CD8-positive, alpha-beta memory T cell (primary cell): ENCODE results near the gene SDK1. TPM values are rescaled to one million over a fixed set of nuclear protein-coding genes. Genes with fewer than 3 reads are reported as not detected.
A peak's percentile ranks its signal among the peaks of the same experiment; 100 is the strongest.

Experiments used
- CTCF ChIA-PET: fragments of 350-600 bp; sonication (Branson Sonifier 250); formaldehyde crosslinking; loops from one replicate; lab custom pipeline; 2021; ENCODE audit warnings: antibody characterized with exemption; lab: Charles Lee
- POLR2A ChIA-PET: fragments of 350-600 bp; sonication (Branson Sonifier 250); formaldehyde crosslinking; loops from one replicate; lab custom pipeline; 2021; ENCODE audit warnings: antibody characterized with exemption; lab: Charles Lee
- DNase-seq, 5 donors: peaks; one replicate each; pipeline versions ENCODE4 v3.0.0 to v3.0.0-alpha.2; 2020 to 2022; ENCODE audit warnings: mixed read lengths in 1 of 5
- H3K27ac ChIP-seq: one replicate; pipeline ENCODE4 v1.7.0; 2013; ENCODE audit warnings: low read depth, mild to moderate bottlenecking, low read length, moderate library complexity
- H3K27me3 ChIP-seq: 2 replicates; pipeline ENCODE4 v1.7.0; 2013; ENCODE audit warnings: low read length, mild to moderate bottlenecking; ENCODE audit not compliant: insufficient read depth, poor library complexity, severe bottlenecking
- H3K36me3 ChIP-seq: 2 replicates; pipeline ENCODE4 v1.7.0; 2013; ENCODE audit warnings: mild to moderate bottlenecking, low read length, moderate library complexity; ENCODE audit not compliant: insufficient read depth
- H3K4me1 ChIP-seq: 2 replicates; pipeline ENCODE4 v1.7.0; 2013; ENCODE audit warnings: mild to moderate bottlenecking, low read length, moderate library complexity; ENCODE audit not compliant: insufficient read depth
- H3K4me3 ChIP-seq: 2 replicates; pipeline ENCODE4 v1.7.0; 2013; ENCODE audit warnings: mild to moderate bottlenecking, low read length
- H3K9me3 ChIP-seq: 2 replicates; pipeline ENCODE4 v1.7.0; 2013; ENCODE audit warnings: mild to moderate bottlenecking, low read length
- H3K27ac Mint-ChIP-seq, 8 donors: one replicate each; pipeline ENCODE4 v1.8.0; 2020 to 2021; ENCODE audit warnings: mixed read lengths in 8 of 8, mild to moderate bottlenecking in 6 of 8, inconsistent platforms in 3 of 8, moderate library complexity in 3 of 8
- H3K27me3 Mint-ChIP-seq, 2 donors: one replicate each; pipeline ENCODE4 v1.8.0; 2020 to 2021; ENCODE audit warnings: mixed read lengths in 2 of 2, mild to moderate bottlenecking in 1 of 2, moderate library complexity in 1 of 2
- H3K36me3 Mint-ChIP-seq, 3 donors: one replicate each; pipeline ENCODE4 v1.8.0; 2020 to 2021; ENCODE audit warnings: mixed read lengths in 3 of 3, inconsistent platforms in 1 of 3, mild to moderate bottlenecking in 1 of 3
- H3K4me1 Mint-ChIP-seq, 3 donors: one replicate each; pipeline ENCODE4 v1.8.0; 2020 to 2021; ENCODE audit warnings: mixed read lengths in 3 of 3, inconsistent platforms in 1 of 3, mild to moderate bottlenecking in 1 of 3
- H3K4me3 Mint-ChIP-seq, 7 donors: one replicate each; pipeline ENCODE4 v1.8.0; 2020 to 2021; ENCODE audit warnings: mixed read lengths in 7 of 7, mild to moderate bottlenecking in 6 of 7, moderate library complexity in 4 of 7, inconsistent platforms in 2 of 7
- H3K9me3 Mint-ChIP-seq, 5 donors: one replicate each; pipeline ENCODE4 v1.8.0; 2020 to 2022; ENCODE audit warnings: mixed read lengths in 5 of 5, mild to moderate bottlenecking in 3 of 5, moderate library complexity in 2 of 5, inconsistent platforms in 1 of 5
- polyA plus RNA-seq: library from polyadenylated mRNA; unstranded; fragments of 300-500 nt; fragmentation: Illumina TruSeq; gene quantifications from one replicate; pipeline ENCODE4 v1.2.3, GENCODE V29; 2021
- total RNA-seq, 2 experiments: library from RNA; stranded (reverse); gene quantifications; one replicate each; pipeline ENCODE4 v1.2.3, GENCODE V29; 2021

Gene SDK1
- total and polyA plus RNA-seq, 3 experiments from 2014 or later = 0.04 TPM; not detected in 1

DNA sequence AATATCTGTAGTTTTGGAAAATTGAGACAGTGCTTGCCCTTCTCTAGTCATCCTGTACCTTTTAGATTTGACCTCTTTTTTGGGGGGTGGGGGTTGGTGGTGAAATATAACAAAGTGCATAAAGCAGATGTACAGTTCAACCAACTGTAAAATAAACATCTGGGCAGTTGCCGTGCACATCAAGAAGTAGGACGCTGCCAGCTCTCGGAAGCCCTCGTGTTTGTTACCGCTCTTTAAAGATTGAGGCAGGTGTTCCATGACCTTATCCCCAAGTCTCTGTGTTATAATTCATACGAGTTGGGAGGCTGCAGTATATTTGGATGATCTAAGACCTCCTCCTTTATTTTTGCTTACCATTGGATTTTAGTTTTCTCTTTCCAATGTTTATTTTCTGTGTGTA is 55.1 kb downstream of the SDK1 start:
- Histone ChIP-seq H3K36me3 (no peaks in the 10 kb centered on the region), H3K4me1 (no peaks in the 10 kb centered on the region), H3K27me3 (no peaks in the 10 kb centered on the region), H3K9me3 (no peaks in the 10 kb centered on the region), H3K27ac (no peak overlapping the region), H3K4me3 (no peak overlapping the region)
- CTCF ChIA-PET = no interaction called here
- Mint-ChIP-seq H3K27me3 (peaks cover 6 to 28% of the 10 kb centered on the region in 2 donors), H3K27ac (no peak overlapping the region), H3K9me3 (no peaks in the 10 kb centered on the region), H3K4me3 (no peak overlapping the region), H3K4me1 (no peaks in the 10 kb centered on the region), H3K36me3 (no peaks in the 10 kb centered on the region)
- POLR2A ChIA-PET = no interaction called here
- DNase-seq = no peak

GRCh38 chr7:3358991-3359390 is 57.9 kb downstream of the SDK1 start:
- H3K27me3 Mint-ChIP-seq = peaks cover 2 to 16% of the 10 kb centered on the region in 2 donors
- DNase-seq = no peak
- ChIA-PET CTCF (no interaction called here), POLR2A (no interaction called here)
- Histone ChIP-seq H3K36me3 (no peaks in the 10 kb centered on the region), H3K4me1 (no peaks in the 10 kb centered on the region), H3K4me3 (no peak overlapping the region), H3K27ac (no peak overlapping the region), H3K27me3 (no peaks in the 10 kb centered on the region), H3K9me3 (no peaks in the 10 kb centered on the region)
- H3K4me1 Mint-ChIP-seq = no peaks in the 10 kb centered on the region
- no peaks in the 10 kb centered on the region for H3K36me3 Mint-ChIP-seq
- H3K9me3 Mint-ChIP-seq = no peaks in the 10 kb centered on the region
- H3K27ac Mint-ChIP-seq = no peak overlapping the region
- H3K4me3 Mint-ChIP-seq = no peak overlapping the region

GRCh38 chr7:3367261-3367660 is 66.2 kb downstream of the SDK1 start:
- Histone ChIP-seq H3K4me1 (no peaks in the 10 kb centered on the region), H3K27ac (no peak overlapping the region), H3K4me3 (no peak overlapping the region), H3K27me3 (no peaks in the 10 kb centered on the region), H3K9me3 (no peaks in the 10 kb centered on the region), H3K36me3 (no peaks in the 10 kb centered on the region)
- ChIA-PET CTCF (no interaction called here), POLR2A (no interaction called here)
- Mint-ChIP-seq H3K27ac (no peak overlapping the region), H3K27me3 (peaks cover 9 to 58% of the 10 kb centered on the region in 2 donors), H3K4me3 (no peak overlapping the region), H3K4me1 (no peaks in the 10 kb centered on the region), H3K36me3 (no peaks in the 10 kb centered on the region), H3K9me3 (no peaks in the 10 kb centered on the region)
- no peak for DNase-seq

DNA sequence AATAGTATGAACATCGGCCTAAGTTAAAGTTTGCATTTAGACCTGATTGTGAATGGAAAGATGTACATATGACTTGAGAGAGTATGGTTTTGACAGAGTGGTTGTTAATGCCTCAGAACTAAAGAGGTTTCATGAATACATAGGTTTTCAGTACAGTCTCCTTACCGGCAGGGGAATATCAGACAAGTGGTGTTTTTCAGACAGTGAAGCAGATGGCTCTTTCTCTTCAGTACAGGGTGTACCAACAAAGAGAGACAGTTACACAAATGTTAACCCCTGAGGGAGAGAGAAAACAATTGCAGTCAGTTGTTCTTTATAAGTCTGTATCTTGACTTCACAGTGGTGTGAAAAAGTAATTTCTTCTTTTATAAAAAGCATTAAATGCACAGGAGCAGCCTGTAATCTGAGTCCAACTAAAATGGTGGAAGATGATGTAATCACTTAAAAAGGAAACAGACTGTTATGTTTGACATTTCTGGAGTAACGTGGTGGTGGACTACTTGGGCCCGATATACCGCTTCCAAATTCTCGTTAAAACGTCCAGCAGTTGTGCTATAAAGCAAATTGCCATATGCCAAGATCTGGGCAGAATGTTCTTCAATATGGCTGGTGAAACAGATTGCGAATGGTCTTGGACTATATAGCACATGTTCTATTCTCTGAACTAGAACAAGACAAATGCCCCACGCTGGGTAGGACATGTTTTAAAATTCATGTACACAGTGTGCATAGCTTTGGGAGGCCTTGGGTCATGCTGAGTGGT is 69.2 kb downstream of the SDK1 start:
- no peak overlapping the region for H3K27ac ChIP-seq
- CTCF ChIA-PET = no interaction called here

DNA sequence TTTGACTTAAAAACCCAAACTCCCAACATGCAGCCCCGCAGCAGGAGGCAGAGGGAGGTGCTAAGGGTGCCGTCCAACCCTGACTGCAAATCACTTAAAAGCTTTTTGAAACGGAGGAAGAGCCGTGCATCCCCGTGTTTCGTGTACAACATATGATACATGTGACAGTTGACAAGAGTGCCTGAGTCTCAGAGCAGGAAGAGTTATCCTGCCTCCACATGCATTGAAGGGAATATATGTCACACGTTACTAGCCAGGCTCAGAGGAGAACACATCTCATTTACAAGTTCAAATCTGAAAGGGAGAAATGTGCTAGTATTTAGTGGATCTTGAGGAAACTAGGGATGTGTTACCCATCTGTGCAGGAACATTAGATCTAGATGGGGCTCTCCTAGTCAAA is 69.9 kb downstream of the SDK1 start:
- Mint-ChIP-seq H3K4me1 (no peaks in the 10 kb centered on the region), H3K4me3 (no peak overlapping the region)
- CTCF ChIA-PET = no interaction called here

More for the DNA sequence above, 69.2 kb downstream of the SDK1 start:
- Mint-ChIP-seq H3K27ac (no peak overlapping the region), H3K4me1 (no peaks in the 10 kb centered on the region), H3K9me3 (no peaks in the 10 kb centered on the region), H3K27me3 (peaks cover 20 to 67% of the 10 kb centered on the region in 2 donors), H3K4me3 (no peak overlapping the region), H3K36me3 (no peaks in the 10 kb centered on the region)
- no peaks in the 10 kb centered on the region for H3K9me3 ChIP-seq
- H3K4me3 ChIP-seq = no peak overlapping the region
- no peaks in the 10 kb centered on the region for H3K4me1 ChIP-seq
- POLR2A ChIA-PET = no interaction called here
- no peak for DNase-seq
- no peaks in the 10 kb centered on the region for H3K27me3 ChIP-seq
- no peaks in the 10 kb centered on the region for H3K36me3 ChIP-seq

DNA sequence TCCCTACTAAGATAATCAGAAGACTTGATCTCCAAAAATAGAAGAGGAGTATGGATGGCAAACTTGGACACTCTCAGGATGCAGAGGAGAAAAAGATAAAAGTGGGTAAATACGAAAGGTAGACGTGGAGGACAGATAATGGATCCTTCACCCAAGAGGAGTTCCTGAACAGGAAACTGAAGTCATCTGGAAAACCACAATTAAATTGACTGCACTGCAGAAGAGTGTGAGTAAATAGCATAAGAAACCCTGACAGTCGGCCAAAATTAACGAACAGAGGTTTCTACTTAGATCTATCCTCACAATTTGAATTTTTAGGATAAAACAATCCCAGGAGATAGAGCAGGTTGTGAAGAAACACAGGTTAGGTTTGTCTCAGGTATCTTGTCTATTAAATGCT is 70.5 kb downstream of the SDK1 start:
- no peak for DNase-seq
- no peaks in the 10 kb centered on the region for H3K4me1 ChIP-seq
- no peaks in the 10 kb centered on the region for H3K27me3 ChIP-seq
- Mint-ChIP-seq H3K4me1 (no peaks in the 10 kb centered on the region), H3K4me3 (no peak overlapping the region), H3K27ac (peak overlapping the region in 1 of 8 donors; percentile 54), H3K9me3 (no peaks in the 10 kb centered on the region), H3K36me3 (no peaks in the 10 kb centered on the region), H3K27me3 (peaks cover 19 to 72% of the 10 kb centered on the region in 2 donors)
- ChIA-PET POLR2A (no interaction called here), CTCF (no interaction called here)
- no peaks in the 10 kb centered on the region for H3K36me3 ChIP-seq
- H3K27ac ChIP-seq = no peak overlapping the region
- no peaks in the 10 kb centered on the region for H3K9me3 ChIP-seq
- no peak overlapping the region for H3K4me3 ChIP-seq

More for the DNA sequence above, 69.9 kb downstream of the SDK1 start:
- Histone ChIP-seq H3K36me3 (no peaks in the 10 kb centered on the region), H3K9me3 (no peaks in the 10 kb centered on the region), H3K27ac (no peak overlapping the region), H3K4me1 (no peaks in the 10 kb centered on the region), H3K27me3 (no peaks in the 10 kb centered on the region), H3K4me3 (no peak overlapping the region)
- no peak overlapping the region for H3K27ac Mint-ChIP-seq
- no peaks in the 10 kb centered on the region for H3K9me3 Mint-ChIP-seq
- H3K27me3 Mint-ChIP-seq = peaks cover 22 to 73% of the 10 kb centered on the region in 2 donors
- POLR2A ChIA-PET = no interaction called here
- no peaks in the 10 kb centered on the region for H3K36me3 Mint-ChIP-seq
- no peak for DNase-seq

DNA sequence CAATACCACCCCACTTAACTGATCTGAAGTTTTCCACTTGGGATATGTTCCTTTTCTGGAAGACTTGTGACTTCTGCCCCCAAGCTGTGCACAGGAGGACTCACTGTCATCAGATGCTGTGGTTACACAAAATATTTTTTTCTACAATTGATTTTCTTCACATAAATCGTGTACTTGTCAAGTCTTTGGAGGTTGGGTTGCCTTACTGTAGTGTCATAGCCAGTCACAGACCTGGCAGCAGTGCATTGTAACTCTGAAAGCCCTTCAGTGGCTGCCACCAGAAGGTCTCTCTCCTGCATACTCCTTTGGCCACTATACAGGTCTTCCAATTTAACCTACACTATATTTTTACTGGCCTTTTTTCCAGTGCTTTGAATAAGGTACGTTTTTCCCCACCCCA is 73.2 kb downstream of the SDK1 start:
- CTCF ChIA-PET = no interaction called here
- POLR2A ChIA-PET = no interaction called here
- H3K27ac Mint-ChIP-seq = no peak overlapping the region
- Histone ChIP-seq H3K4me3 (no peak overlapping the region), H3K4me1 (no peaks in the 10 kb centered on the region), H3K36me3 (no peaks in the 10 kb centered on the region), H3K9me3 (no peaks in the 10 kb centered on the region), H3K27ac (no peak overlapping the region), H3K27me3 (no peaks in the 10 kb centered on the region)
- DNase-seq = no peak
- no peaks in the 10 kb centered on the region for H3K4me1 Mint-ChIP-seq
- H3K4me3 Mint-ChIP-seq = no peak overlapping the region
- no peaks in the 10 kb centered on the region for H3K36me3 Mint-ChIP-seq
- no peaks in the 10 kb centered on the region for H3K9me3 Mint-ChIP-seq
- peaks cover 24 to 79% of the 10 kb centered on the region in 2 donors for H3K27me3 Mint-ChIP-seq

- no peaks in the 10 kb centered on the region for H3K36me3 Mint-ChIP-seq
- Histone ChIP-seq H3K4me3 (no peak overlapping the region), H3K4me1 (no peaks in the 10 kb centered on the region), H3K9me3 (no peaks in the 10 kb centered on the region), H3K27me3 (no peaks in the 10 kb centered on the region), H3K27ac (no peak overlapping the region), H3K36me3 (no peaks in the 10 kb centered on the region)
- ChIA-PET CTCF (no interaction called here), POLR2A (no interaction called here)
- H3K4me3 Mint-ChIP-seq = no peak overlapping the region
- H3K4me1 Mint-ChIP-seq = no peaks in the 10 kb centered on the region
- DNase-seq = no peak
- H3K9me3 Mint-ChIP-seq = no peaks in the 10 kb centered on the region
- H3K27ac Mint-ChIP-seq = peak overlapping the region in 1 of 8 donors; percentile 5
- H3K27me3 Mint-ChIP-seq = peaks cover 18 to 58% of the 10 kb centered on the region in 2 donors
These were observed 77.5 kb downstream of the SDK1 start for GRCh38 chr7:3378390-3379150.
